ENCODE measurements around the gene DIS3.

- no peak for TF ChIP-seq CTCF (IDR thresholded peaks at IDR 0.05; ENCODE audit: insufficient read depth, low read length)
- no peak for TF ChIP-seq POLR2AphosphoS5 (IDR thresholded peaks at IDR 0.05; ENCODE audit: low read depth)
- no peak for TF ChIP-seq SPI1 (IDR thresholded peaks at IDR 0.05; ENCODE audit: borderline replicate concordance, low read depth)
These were observed 27.6 kb downstream of the DIS3 start for GRCh38 chr13:72754111-72754510.

Data from HL-60 (cell line).